Activated CD8-positive, alpha-beta memory T cell treated with anti-CD3 and anti-CD28 coated beads, Interleukin-2, amount 10 ng/mL, durations not matched to agents 7 days and 5 days (primary cell): ENCODE data around the gene PHLDB2. TPM values are rescaled to one million over a fixed set of nuclear protein-coding genes. Genes with fewer than 3 reads are reported as not detected.
A peak's percentile ranks its signal among the peaks of the same experiment; 100 is the strongest.

Experiments used
- ATAC-seq: fragments of 150-1000 bp; cut with Tn5 transposase; one replicate; pipeline ENCODE4 v1.10.0; 2021; ENCODE audit warnings: moderate library complexity
- CTCF ChIA-PET: fragments of 350-600 bp; sonication (Branson Sonifier 250); formaldehyde crosslinking; loops from one replicate; lab custom pipeline; 2021; ENCODE audit warnings: antibody characterized with exemption; lab: Charles Lee
- DNase-seq: peaks from one replicate; pipeline ENCODE4 v3.0.0-alpha.2; 2020
- H3K27ac Mint-ChIP-seq: one replicate; pipeline ENCODE4 v1.8.0; 2021; ENCODE audit warnings: mild to moderate bottlenecking, mixed read lengths
- H3K27me3 Mint-ChIP-seq: one replicate; pipeline ENCODE4 v1.8.0; 2021; ENCODE audit warnings: mixed read lengths
- H3K36me3 Mint-ChIP-seq: one replicate; pipeline ENCODE4 v1.8.0; 2021; ENCODE audit warnings: mild to moderate bottlenecking, mixed read lengths
- H3K4me1 Mint-ChIP-seq: one replicate; pipeline ENCODE4 v1.8.0; 2021; ENCODE audit warnings: mixed read lengths
- H3K4me3 Mint-ChIP-seq: one replicate; pipeline ENCODE4 v1.8.0; 2021; ENCODE audit warnings: mild to moderate bottlenecking, moderate library complexity, mixed read lengths
- H3K9me3 Mint-ChIP-seq: one replicate; pipeline ENCODE4 v1.8.0; 2022; ENCODE audit warnings: low read depth, mixed read lengths
- total RNA-seq, 2 experiments: library from RNA; stranded (reverse); gene quantifications; one replicate each; pipeline ENCODE4 v1.2.3, GENCODE V29; 2021

PHLDB2 gene
- total RNA-seq, 2 experiments from 2014 or later, result 4.4 to 4.8 TPM

DNA sequence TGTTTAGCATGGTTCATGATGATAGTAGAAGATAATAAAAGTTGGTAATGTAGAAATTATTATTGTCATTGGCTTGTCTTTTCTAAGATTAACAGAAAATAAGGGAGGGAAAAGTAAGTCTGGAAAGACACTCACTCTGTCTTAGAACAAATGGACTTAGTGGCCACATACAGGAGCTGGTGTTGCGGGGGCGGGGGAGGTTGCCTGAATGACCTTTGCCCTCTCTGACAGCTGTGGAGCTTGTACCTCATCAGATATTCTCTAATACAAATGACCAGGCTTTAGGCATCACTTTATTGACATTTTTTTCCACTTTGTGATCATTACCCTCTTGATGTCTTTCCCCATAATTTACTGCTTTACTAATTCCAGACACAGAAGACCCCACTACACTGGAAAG is 145.6 kb downstream of the PHLDB2 start:
- Mint-ChIP-seq H3K4me3 (no peak overlapping the region), H3K27ac (no peak overlapping the region), H3K36me3 (no peaks in the 10 kb centered on the region), H3K27me3 (no peaks in the 10 kb centered on the region), H3K4me1 (peaks cover 28% of the 10 kb centered on the region), H3K9me3 (no peaks in the 10 kb centered on the region)
- ATAC-seq (no peak), DNase-seq (no peak)
- CTCF ChIA-PET, result interaction anchor here (1.5 to 6.3 kb wide), 3 partner anchors 8 to 16 kb away, joined by 3 to 45 read pairs (median 22); no protein-coding TSS in a partner anchor

DNA sequence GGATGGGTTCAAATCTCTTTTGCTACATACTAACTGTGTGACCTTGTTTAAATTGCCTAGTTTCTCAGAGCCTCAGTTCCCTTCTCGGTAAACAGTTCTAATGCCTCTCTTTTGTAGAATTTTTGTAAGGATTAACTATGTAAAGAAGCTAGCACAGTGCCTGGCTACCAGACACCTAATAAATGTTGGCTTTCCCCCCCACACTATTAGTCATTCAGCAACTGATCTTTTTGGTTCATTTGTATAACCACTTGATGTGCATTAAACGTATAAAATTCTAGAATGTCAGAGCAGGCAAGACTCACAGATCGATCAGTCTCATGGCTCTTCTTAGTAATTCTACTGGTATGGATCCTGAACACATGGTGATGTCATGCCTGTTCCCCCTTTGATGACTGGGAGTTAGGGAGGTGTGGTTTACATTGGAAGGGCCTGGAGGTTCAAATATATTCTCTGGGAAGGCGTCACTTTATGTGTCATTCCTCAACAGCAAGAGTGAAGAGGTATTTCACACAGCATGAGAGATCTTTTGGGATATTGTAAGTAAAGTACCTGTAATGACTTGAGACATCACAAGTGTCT is 146.1 kb downstream of the PHLDB2 start:
- no peak for ATAC-seq
- Mint-ChIP-seq H3K4me3 (no peak overlapping the region), H3K9me3 (no peaks in the 10 kb centered on the region), H3K36me3 (no peaks in the 10 kb centered on the region), H3K27ac (no peak overlapping the region), H3K4me1 (peaks cover 28% of the 10 kb centered on the region), H3K27me3 (no peaks in the 10 kb centered on the region)
- DNase-seq, result no peak
- CTCF ChIA-PET, result interaction anchor here (1.5 to 6.3 kb wide), 3 partner anchors 8 to 16 kb away, joined by 3 to 45 read pairs (median 22); no protein-coding TSS in a partner anchor

DNA sequence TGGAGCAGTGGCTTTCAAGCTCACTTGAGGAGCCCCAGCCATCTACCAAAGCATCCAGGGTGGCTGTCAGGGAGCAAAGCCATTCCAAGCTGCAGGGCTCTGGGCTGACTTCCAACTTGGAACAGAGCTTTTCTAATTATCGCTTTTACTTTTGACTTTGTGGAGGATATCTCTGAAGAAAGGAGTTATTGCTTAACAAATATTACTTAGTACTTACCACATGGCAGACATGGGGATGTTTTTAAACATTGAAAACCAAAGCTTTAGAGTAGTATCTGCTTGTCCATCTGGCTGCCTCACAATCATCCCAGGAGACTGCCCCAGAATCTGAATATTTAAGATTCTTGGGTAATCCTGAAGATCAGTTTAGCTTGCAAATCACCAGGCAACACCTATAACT is 148.6 kb downstream of the PHLDB2 start:
- no peaks in the 10 kb centered on the region for H3K27me3 Mint-ChIP-seq
- H3K4me1 Mint-ChIP-seq, result peaks cover 22% of the 10 kb centered on the region
- H3K9me3 Mint-ChIP-seq, result no peaks in the 10 kb centered on the region
- CTCF ChIA-PET, result interaction anchor here (1.0 to 2.4 kb wide), 6 partner anchors 16 to 104 kb away, joined by 3 to 8 read pairs (median 6); partner anchors contain the start of gene ABHD10
- no peak overlapping the region for H3K4me3 Mint-ChIP-seq
- no peaks in the 10 kb centered on the region for H3K36me3 Mint-ChIP-seq
- H3K27ac Mint-ChIP-seq, result no peak overlapping the region
- no peak for ATAC-seq
- no peak for DNase-seq

DNA sequence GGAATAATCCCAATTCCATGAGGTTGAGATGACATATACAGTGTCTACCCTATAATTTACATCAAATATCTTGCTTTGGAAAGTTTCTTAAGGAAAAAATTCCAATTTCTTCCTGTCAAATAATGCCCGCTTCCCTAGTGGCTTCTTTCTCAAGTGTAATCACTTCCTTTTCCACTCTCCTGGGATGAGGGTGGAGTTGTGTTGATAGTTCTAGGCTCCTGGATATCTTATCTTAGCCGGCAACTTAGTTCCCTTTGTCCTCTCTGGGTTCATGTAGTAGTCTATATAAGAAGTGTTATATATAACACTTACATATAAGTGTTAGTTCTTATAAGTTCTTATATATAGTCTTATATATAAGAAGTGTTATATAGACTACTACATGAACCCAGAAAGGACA is 150.6 kb downstream of the PHLDB2 start:
- ATAC-seq (no peak), DNase-seq (no peak)
- no peaks in the 10 kb centered on the region for H3K9me3 Mint-ChIP-seq
- no peaks in the 10 kb centered on the region for H3K27me3 Mint-ChIP-seq
- CTCF ChIA-PET, result no interaction called here
- H3K27ac Mint-ChIP-seq, result no peak overlapping the region
- no peaks in the 10 kb centered on the region for H3K36me3 Mint-ChIP-seq
- peaks cover 19% of the 10 kb centered on the region for H3K4me1 Mint-ChIP-seq
- H3K4me3 Mint-ChIP-seq, result no peak overlapping the region

DNA sequence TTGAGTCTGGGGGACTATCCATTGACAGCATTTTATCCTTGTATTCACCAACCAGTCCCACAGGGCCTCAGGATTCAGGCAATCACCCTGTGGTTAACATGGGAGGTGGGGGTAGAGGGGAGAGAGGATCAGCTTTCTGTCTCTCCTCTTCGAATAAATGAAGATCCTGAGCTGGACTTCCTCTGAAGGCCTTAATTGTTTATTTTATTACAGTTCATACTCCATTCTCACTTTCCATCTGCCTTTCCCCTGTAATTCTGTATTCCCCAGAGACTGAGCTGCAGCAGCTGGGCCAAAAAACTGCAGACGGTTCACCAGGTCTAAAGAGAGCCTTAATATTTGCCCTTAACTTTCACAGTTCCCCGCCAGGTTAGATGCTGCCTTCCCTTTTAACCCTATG is 151.6 kb downstream of the PHLDB2 start:
- Mint-ChIP-seq H3K9me3 (no peaks in the 10 kb centered on the region), H3K4me1 (peaks cover 13% of the 10 kb centered on the region), H3K4me3 (no peak overlapping the region), H3K36me3 (no peaks in the 10 kb centered on the region), H3K27ac (no peak overlapping the region), H3K27me3 (no peaks in the 10 kb centered on the region)
- CTCF ChIA-PET, result interaction anchor here (1.4 to 4.7 kb wide), 2 partner anchors 9 to 13 kb away, joined by 4 to 45 read pairs; no protein-coding TSS in a partner anchor
- DNase-seq, result no peak
- no peak for ATAC-seq

DNA sequence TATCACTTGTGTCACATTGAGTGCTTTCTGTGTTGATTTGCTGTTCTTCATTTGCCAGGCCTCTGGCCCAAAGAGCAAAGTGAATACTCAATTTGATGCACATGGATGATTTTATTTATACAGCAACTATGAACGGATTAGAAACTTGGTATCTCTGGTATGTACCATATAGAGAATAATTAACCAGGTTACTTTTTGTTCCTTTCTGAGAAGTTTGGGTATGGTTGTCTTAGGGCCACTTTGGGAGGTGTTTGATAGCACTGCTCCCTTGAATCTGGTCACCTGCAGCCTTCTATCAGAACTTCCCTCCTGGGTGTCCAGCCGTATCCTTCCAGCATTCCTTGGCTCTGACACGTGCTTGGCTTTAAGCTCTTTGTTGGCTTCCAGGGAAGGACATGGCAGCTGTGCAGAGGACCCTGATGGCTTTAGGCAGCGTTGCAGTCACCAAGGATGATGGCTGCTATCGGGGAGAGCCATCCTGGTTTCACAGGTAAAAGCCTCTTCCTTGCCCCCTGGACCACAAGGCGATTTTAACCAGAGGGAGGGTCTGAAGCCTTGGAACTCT is 152.4 kb downstream of the PHLDB2 start:
- CTCF ChIA-PET, result interaction anchor here (1.4 to 4.8 kb wide), 3 partner anchors 9 to 31 kb away, joined by 4 to 45 read pairs (median 40); partner anchors contain the start of gene ABHD10
- H3K4me1 Mint-ChIP-seq, result peaks cover 13% of the 10 kb centered on the region
- no peak for ATAC-seq
- DNase-seq, result no peak
- no peak overlapping the region for H3K4me3 Mint-ChIP-seq
- H3K9me3 Mint-ChIP-seq, result no peaks in the 10 kb centered on the region
- no peaks in the 10 kb centered on the region for H3K27me3 Mint-ChIP-seq
- no peaks in the 10 kb centered on the region for H3K36me3 Mint-ChIP-seq
- no peak overlapping the region for H3K27ac Mint-ChIP-seq

DNA sequence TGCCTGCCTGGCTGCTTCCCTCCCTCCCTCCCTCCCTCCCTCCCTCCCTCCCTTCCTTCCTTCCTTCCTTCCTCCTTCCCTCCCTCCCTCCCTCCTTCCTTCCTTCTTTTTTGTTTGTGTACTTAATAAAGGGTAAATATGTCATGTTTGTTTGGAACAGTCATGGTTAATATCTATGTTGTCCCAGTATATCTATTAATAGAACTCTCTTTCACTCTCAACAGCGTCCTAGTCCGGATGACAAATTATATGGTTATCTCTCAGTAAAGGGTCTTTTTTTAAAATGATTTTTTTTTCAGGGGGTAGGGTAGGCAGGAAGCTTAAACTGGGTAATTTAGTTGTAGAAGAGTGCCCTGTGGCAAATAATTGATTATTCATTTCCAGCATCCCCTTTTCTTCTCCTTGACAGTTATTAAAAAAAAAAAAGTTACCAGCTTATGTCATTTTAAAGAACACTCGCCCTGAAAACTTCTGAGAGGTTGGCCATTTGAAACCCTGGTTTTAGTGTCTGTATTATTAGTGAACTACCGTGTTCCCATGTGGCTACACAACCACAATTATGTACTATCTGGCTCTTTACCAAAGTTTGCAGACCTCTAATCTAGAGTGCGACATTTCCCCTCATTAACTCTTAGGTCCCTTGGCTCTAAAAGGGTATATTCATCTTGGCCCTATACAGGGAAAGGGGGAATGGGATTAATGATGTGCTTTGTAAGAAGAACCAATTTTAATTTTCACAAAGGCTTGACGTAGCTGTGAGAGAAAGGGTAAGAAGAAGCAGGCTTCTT is 153.3 kb downstream of the PHLDB2 start:
- Mint-ChIP-seq H3K4me1 (peaks cover 13% of the 10 kb centered on the region), H3K4me3 (no peak overlapping the region)
- CTCF ChIA-PET, result interaction anchor here (0.7 to 5.8 kb wide), 16 partner anchors 10 to 342 kb away, joined by 3 to 73 read pairs (median 12); partner anchors contain the start of gene ABHD10

DNA sequence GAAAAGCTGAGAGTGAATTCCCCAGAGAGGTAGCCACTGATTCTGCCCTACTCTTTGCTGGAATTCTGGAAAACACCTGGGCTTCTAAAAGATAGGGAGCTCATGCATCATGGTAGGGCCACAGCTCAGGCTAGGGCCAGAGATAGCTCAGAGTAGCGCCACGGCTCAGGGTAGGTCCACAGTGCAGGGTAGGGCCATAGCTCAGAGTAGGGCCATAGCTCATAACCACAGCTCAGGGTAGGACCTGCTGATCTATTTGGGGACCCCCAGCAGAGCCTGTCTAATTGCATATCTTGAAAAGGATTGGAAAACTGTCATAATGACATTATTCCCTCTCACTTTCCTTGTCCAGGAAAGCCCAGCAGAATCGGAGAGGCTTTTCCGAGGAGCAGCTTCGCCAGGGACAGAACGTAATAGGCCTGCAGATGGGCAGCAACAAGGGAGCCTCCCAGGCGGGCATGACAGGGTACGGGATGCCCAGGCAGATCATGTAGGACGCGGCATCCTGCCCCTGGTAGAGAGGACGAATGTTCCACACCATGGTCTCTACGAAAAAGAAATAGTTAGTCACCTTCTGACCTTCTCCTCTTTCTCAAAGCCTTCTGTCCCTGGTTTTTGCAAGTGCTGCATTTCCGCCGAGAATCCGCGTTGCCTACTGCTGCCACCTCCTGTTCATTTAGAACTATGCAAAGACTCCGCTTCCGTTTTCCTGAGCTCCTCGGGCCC is 154.2 kb downstream of the PHLDB2 start:
- CTCF ChIA-PET, result interaction anchor here (0.6 to 5.8 kb wide), 40 partner anchors 10 to 539 kb away, joined by 3 to 73 read pairs (median 4); partner anchors contain the start of genes ABHD10, GCSAM and PHLDB2
- DNase-seq (peak; percentile 70), ATAC-seq (peak; percentile 81)
- H3K4me3 Mint-ChIP-seq, result no peak overlapping the region
- peaks cover 13% of the 10 kb centered on the region for H3K4me1 Mint-ChIP-seq
- no peaks in the 10 kb centered on the region for H3K27me3 Mint-ChIP-seq
- no peaks in the 10 kb centered on the region for H3K9me3 Mint-ChIP-seq
- no peak overlapping the region for H3K27ac Mint-ChIP-seq
- H3K36me3 Mint-ChIP-seq, result no peaks in the 10 kb centered on the region

More for the DNA sequence above, 153.3 kb downstream of the PHLDB2 start:
- Mint-ChIP-seq H3K36me3 (no peaks in the 10 kb centered on the region), H3K9me3 (no peaks in the 10 kb centered on the region), H3K27me3 (no peaks in the 10 kb centered on the region), H3K27ac (no peak overlapping the region)
- ATAC-seq (no peak), DNase-seq (no peak)

DNA sequence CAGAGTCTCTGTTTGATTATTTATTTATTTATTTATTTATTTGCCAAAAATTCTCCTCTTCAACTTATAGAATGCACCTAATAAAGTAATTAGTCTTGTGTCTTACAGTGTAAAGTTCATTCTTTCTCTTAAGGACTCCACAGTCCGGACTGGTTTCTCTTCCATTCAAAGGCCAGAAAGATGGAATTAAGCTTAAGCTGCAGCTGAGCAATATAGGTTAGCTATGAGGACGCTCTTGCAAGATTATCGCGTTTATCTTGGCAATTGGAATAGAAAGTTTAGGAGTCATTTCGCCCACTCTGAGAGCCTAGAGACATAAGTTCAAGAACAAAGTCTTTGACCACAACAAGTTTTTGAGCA is 154.7 kb downstream of the PHLDB2 start:
- Mint-ChIP-seq H3K9me3 (no peaks in the 10 kb centered on the region), H3K27me3 (no peaks in the 10 kb centered on the region), H3K4me3 (no peak overlapping the region), H3K36me3 (no peaks in the 10 kb centered on the region), H3K4me1 (peaks cover 13% of the 10 kb centered on the region), H3K27ac (no peak overlapping the region)
- CTCF ChIA-PET, result interaction anchor here (0.6 to 5.8 kb wide), 38 partner anchors 10 to 538 kb away, joined by 3 to 73 read pairs (median 4); partner anchors contain the start of genes ABHD10, GCSAM and PHLDB2
- ATAC-seq (peak; percentile 20), DNase-seq (no peak)

DNA sequence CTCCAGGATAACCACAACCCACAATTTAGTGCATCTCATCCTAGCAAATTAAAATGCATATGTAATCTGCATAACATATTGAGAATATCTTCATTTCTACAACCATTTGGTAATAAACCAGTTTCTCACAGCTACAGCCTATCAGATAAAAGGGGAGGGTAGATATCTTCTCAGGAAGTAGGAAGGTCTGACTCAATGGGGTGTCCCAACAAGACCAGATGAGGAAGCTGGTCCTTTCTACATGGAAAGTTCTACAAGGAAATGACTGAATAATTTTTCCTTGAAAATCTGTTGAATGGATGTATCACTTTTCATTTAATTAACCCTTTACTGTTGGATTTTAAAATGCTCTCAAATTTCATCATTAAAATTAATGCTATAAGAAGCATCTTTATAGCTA is 158.0 kb downstream of the PHLDB2 start:
- Mint-ChIP-seq H3K27ac (no peak overlapping the region), H3K4me1 (peaks cover 13% of the 10 kb centered on the region), H3K4me3 (no peak overlapping the region), H3K27me3 (no peaks in the 10 kb centered on the region), H3K9me3 (no peaks in the 10 kb centered on the region), H3K36me3 (no peaks in the 10 kb centered on the region)
- ATAC-seq, result no peak
- CTCF ChIA-PET, result interaction anchor here (0.8 to 5.8 kb wide), 4 partner anchors 24 to 300 kb away, joined by 3 to 73 read pairs (median 8); no protein-coding TSS in a partner anchor
- DNase-seq, result no peak

DNA sequence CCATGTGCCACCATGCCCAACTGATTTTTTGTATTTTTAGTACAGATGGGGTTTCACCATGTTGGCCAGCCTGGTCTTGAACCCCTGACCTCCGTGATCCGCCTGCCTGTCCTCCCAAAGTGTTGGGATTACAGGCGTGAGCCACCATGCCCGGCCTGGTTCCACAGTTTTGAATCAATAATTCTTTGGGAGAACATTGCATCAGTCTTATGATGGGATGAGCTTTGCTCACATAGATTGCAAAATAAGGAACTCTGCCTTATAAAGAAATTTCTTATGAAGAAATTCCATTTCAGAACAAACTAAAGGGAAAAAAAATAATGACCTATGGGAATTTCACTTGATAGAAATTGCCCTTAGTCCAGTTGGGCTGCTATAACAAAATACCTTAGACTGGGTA is 159.6 kb downstream of the PHLDB2 start:
- ATAC-seq (no peak), DNase-seq (no peak)
- Mint-ChIP-seq H3K27me3 (no peaks in the 10 kb centered on the region), H3K4me3 (no peak overlapping the region), H3K9me3 (no peaks in the 10 kb centered on the region), H3K36me3 (no peaks in the 10 kb centered on the region), H3K27ac (no peak overlapping the region), H3K4me1 (peaks cover 3% of the 10 kb centered on the region)
- CTCF ChIA-PET, result interaction anchor here (1.2 kb wide), 1 partner anchor 14 kb away, joined by 3 read pairs; no protein-coding TSS in a partner anchor

DNA sequence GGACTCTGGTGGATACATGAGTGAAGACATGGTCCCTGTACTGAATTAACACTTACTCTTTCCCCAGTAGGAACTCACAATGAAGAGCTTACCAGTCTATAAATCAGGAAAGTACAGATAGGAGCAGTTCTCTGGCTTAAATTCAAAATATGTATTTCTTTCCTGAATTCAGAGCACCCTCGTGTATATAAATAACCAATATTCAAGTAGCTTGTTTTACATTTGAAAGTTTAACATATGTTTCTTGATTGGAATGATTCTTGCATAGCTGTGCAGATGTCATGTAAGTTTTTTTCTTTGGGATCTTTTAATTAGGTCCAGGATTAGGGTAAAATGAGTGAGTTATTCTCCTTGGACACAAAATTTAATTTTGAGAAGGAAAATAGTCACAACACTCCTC is 160.7 kb downstream of the PHLDB2 start:
- Mint-ChIP-seq H3K27ac (no peak overlapping the region), H3K9me3 (no peaks in the 10 kb centered on the region), H3K27me3 (no peaks in the 10 kb centered on the region), H3K4me3 (no peak overlapping the region), H3K4me1 (no peaks in the 10 kb centered on the region), H3K36me3 (no peaks in the 10 kb centered on the region)
- CTCF ChIA-PET, result interaction anchor here (1.0 kb wide), 1 partner anchor 13 kb away, joined by 4 read pairs; no protein-coding TSS in a partner anchor
- no peak for ATAC-seq
- no peak for DNase-seq
